Superior temporal gyrus (tissue), 1 donor: ENCODE results near the gene ZNF823.

ENCODE experiments used
- DNase-seq: peaks from one replicate; pipeline ENCODE4 v3.0.0-alpha.2; 2016; ENCODE audit errors: extremely low spot score

The ZNF823 gene

DNA sequence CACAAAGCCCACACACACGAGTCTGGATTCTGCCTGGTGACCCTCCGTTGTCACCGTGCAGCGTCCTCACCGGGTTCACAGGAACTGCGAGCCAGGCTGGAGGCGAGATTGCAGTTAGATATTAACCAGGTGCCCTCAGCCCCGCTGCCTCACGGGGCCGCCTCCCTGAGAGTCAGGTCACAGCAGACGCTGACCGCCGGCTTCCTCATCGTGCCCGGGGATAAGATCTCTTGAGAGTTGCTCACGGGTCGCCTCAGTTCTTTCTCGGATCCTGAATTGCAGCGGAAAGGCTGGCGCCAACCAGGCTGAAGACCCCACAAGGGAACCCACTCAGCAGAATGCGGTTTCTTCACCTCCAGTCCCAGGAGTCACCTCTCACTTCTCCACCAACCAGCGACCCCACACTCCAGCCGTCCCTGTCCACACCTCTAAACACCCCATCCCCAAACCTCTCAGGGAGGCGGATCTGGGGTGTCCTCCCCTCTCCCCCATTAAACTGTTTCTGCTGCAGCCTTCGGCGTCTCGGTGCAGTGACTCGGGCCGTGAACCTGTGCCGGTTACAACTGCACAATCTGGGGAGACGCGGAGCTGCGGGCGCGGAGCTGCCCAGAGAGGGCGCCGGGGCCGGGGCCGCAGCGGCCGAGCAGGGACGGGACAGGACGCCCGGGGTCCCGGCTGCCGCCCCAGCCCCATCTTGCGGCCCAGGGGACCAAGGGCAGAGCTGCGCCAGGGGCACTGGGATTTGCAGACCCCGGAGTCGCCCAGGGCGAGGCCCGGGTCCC, 591 bp downstream of the ZNF823 start:
- DNase-seq = peak; percentile 6

DNA sequence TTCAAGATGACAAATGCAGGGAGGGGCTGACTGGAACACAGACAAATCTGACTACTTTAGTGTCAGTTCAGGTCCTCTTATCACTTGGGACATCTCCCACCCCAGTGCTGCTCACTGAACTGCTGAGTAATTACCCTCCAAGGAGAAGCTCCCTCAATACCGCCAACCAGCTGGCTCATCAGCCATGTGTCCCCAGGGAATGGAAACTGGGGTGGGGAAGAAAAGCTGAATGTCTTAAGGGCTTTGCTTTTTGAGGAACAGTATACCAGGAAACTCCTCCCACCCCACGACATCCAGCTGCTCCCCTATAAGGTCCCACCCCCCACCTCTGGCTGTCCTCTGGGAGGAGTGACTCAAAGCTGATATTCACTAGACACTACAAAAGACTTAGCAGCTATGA, 2.0 kb downstream of the ZNF823 start:
- DNase-seq = no peak

DNA sequence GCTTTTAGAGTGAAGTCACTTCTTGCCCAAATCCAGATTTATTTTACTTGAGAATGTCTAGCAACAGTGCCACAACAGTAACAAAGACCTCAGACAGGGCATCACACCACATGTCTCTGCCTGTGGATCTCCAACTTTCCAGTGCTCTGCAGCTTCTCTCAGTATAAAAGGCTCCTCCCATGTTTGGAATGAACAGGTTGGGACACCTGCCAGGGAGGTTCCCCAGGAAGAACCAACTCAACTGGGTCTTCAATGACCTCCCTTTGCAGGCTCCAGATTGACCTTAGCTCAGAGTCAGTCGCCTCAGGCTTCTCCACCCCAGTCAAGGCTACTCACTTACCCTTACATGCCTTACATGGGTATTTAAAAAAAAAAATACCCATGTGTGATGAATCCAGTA, 3.4 kb downstream of the ZNF823 start:
- no peak for DNase-seq

DNA sequence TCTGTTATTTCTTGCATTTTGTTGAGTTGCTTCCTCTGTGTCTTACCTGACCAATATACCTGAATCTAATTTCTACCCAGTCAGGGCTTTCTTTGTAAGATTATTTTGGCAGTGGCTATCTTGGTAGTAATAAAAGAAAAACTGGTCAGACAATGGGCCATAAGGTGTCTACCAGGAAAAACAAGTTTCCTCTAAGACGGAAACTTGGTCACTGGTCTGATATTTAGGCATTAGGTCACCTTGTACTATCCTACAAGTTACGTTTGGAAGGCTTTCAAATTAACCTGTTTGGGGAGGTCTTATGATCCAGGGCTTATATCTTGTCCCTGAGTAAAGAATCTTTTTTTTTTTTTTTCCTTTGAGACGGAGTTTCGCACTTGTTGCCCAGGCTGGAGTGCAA, 9.2 kb downstream of the ZNF823 start:
- no peak for DNase-seq

DNA sequence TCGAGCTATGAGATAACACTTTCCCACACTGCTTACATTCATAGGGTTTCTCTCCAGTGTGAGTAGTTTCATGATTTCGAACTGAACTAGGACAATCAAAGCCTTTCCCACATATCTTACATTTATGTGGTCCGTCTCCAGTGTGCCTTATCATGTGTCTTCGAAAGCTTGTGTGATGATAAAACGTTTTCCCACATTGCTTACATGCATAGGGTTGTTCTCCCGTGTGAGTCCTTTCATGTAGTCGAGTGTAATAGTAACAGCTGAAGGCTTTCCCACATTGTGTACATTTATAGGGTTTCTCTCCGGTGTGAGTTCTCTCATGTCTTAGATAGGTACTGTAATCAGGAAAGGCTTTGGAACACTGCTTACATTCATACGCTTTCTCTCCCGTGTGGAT, 16.3 kb downstream of the ZNF823 start:
- DNase-seq = no peak

DNA sequence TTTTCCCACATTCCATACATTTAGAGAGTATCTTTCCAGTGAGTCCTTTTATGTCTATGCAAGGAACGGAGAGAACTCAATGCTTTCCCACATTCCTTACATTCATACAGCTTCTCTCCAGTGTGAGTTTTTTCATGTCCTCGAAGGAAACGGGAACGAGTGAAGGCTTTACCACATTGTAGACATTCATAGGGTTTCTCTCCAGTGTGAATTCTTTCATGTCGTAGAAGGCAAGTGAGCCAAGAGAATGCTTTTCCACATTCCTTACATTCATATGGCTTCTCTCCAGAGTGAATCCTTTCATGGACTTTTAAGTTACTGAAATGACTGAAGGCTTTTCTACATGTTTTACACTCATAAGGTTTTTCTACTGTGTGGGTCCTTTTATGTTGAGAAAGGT, 17.1 kb downstream of the ZNF823 start:
- no peak for DNase-seq

DNA sequence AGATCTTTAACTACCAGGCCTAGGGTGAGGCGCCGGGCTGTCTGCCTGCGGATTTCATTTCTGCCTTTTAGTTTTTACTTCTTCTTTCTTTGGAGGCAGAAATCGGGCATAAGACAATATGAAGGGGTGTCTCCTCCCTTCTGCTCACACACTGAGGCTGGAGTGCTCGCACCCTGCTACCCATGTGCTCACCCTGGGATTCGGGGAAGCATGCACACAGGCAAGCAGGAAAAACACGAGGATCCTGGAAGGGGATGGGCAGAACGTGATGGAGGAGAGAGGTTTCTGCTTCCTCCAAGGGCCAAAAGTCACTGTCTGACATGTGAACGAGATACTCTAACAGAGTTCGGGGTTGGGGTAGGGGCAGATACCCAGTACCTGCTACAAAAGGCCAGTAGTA, 28.4 kb downstream of the ZNF823 start:
- DNase-seq = no peak

DNA sequence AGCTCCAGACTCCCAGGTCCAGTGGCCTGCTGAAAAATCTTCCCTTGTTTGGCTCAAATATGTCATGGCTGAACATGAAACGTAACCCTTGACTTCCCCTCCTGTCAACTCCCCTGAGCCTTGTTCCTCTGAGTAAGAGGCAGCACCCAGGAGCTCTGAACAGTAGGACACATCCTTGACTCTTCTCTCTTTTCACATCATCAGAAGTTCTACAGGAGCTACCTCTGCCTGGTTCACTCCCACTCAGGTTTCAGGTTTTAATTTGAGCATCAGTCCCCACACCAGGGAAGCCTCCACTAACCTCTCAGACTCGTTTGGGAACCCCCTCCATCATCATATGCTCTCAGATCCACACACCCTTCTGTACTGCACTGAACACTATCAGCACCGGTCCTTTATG, 30.3 kb downstream of the ZNF823 start:
- DNase-seq = no peak

DNA sequence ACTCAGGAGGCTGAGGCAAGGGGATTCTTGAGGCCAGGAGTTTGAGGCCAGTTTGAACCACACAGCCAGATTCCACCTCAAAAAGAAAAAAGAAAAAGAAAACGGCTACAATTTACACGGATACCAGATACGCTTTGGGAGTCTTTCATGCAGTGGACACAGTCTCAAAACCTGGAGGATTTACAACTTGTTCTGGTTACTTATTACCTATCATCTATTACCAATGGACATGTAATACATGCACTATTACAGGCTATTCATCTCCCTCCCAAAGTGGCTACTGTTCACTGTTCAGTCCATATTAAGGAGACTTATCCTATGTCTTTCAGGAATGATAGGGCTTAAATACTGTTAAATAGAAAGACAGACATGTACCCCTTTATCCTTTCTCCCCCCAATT, 33.3 kb downstream of the ZNF823 start:
- DNase-seq = no peak

DNA sequence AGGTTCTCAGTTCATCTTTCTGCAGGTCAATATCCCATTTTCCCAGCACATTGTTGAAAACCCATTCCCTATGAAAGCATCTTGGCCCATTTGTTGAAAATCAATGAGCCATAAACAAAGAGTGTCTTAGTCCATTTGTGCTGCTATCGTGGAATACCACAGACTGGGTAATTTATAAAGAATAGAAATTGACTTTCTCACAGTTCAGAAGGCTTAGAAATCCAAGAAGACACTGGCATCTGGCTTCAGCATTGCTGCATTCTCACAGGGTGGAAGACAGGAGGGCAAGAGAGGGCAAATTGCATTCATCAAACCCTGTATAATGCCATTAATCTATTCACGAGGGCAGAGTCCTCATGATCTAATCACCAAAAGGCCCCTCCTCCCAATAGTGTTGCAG, 34.1 kb downstream of the ZNF823 start:
- DNase-seq = no peak

DNA sequence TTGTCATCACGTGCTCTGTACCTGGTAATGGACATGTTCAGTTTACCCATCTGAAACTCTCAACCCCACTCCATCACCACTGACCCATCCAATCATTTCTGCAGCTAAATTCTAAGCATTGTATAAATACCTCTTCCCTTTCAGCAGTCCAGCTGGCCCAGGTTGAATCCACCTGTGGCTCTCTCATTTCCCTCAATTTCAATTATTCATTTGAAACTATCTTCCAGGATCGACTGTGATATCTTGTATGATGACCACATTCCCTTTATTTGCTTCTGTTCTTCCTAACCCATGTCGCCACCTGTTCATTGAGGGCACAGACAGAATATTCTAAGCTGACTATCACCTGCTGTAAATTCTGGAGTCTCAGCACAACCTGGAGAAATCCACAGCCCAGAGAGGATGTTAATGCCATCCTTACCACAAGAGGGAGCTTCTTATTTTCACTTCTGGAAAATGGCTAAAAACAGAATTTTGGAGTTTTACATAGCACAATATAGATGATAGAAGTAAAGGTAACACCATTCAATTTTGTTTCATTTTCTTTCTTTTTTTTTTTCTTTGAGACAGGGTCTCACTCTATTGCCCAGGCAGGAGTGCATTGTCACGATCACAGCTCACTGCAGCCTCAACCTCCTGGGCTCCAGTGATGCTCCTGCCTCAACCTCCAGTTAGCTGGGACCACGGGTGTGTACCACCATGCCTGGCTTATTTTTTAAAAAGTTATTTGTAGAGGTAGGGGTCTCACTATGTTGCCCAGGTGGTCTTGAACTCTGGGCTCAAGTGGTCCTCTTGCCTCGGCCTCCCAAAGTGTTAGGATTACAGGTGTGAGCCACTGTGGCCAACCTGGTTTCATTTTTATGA, 38.6 kb downstream of the ZNF823 start:
- peak; percentile 55 for DNase-seq

DNA sequence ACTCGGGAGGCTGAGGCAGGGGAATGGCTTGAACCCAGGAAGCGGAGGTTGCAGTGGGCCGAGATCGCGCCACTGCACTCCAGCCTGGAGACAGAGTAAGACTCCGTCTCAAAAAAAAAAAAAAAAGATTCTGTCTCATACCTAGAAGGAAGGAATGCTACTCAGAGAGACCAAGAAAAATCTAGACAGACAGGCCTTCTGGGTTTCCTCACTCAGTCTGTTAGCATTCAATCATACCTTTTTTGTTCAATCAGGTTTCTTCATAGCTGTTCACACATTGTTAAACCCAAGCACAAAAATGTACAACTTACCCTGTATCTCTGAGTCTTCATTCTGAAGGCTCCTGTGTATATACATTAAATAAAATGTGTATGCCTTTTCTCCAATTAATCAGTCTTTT, 40.5 kb downstream of the ZNF823 start:
- DNase-seq = no peak

DNA sequence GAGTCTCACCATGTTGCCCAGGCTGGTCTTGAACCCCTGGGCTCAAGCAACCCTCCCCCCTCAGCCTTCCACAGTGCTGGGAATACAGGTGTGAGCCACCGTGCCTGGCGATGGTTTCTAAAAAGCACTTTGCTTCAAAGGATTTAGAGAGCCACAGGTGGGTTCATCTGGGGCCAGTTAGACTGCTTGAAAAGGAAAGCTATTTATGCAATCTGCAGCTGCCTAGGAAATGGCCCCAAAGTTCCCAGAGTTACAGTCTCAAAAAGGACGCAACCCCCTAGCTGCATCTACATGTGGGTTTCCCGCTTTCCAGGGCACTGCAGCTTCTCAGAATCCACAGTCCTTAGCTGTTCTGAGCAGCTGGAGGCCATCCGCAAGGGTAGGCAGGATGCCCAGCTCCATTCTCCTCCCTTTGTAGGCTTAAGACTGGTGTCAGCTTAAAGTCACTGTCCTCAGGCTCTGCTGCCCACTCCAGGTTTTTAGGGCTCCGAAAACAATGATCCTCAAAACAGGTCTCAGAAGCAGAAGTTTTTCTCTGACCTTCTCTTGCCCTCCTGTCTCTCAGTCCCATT, 41.4 kb downstream of the ZNF823 start:
- no peak for DNase-seq

DNA sequence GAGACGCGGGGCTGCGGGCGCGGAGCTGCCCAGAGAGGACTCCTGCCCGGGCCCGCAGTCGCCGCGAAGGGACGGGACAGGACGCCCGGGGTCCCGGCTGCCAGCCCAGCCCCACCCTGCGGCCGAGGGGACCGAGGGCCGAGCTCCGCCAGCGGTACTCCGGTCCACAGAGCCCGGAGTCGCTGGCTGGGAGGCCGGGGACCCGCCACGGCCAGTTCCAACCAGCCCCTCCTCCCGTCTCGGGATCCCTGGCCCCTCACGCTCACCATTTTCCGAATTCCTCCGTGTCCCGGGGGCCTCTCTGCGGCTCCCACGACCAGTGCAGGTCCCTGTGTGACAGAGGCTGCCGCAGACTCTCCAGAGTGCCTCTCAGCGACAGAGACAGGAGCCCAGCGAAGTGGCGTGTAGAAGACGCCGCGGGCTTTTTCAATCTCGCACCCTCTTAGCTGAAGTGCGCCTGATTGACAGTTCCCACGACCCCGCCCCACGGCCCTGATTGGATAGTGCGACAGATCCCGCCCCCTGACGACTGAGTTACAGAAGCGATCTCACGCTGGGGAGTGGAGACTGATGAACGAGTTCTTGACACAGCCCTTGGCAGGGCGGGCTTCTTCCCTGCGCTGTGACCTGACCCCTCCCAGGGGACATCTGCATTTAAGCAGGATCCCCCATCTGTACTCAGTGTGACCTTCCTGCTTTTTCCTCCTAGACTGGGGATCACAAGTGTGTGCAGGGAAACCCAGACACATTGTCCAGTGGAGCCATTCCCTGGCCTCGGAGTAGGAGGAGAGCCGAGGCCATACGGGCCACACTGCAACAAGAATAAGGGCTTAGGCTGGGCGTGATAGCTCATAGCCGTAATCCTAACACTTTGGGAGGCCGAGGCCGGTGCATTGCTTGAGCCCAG, 44.0 kb downstream of the ZNF823 start:
- peak; percentile 92 for DNase-seq

DNA sequence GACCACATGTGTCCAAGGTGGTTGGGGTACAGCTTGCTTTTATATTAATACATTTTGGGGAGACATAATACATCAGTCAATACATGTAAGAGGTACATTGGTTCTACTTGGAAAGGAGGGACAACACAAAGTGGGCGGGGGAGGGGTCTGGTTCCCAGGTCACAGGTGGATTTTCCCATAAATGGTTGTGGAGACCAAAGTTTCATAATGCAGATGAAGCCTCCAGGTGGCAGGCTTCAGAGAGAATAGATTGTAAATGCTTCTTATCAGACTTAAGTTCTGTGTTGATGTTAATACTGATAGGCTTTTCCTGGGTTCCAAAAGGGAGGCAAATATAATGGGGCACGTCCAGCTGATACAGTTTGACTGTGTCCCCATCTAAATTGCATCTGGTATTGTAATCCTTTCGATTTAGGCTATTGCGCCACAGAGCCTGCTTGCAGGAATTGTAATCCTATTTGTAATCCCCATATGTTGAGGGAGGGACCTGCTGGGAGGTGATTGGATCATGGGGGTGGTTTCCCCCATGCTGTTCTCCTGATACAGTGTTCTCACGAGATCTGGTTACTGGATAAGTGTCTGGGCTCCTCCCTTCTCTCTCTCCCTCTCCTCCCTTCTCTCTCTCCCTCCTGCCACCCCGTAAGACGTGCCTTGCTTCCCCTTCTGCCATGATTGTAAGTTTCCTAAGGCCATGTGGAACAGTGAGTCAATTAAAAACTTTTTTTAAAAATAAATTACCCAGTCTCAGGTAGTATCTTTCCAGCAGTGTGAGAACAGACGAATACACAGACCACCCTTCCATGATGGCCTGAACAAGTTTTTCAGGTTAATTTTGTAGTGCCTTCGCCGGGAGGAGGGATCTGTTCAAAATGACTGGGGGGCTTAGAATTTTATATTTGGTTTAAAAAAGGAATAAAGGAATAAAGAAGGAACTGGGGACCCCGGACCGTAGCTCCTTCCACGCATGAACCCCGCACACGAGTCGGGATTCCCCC, 44.9 kb downstream of the ZNF823 start:
- DNase-seq = no peak

DNA sequence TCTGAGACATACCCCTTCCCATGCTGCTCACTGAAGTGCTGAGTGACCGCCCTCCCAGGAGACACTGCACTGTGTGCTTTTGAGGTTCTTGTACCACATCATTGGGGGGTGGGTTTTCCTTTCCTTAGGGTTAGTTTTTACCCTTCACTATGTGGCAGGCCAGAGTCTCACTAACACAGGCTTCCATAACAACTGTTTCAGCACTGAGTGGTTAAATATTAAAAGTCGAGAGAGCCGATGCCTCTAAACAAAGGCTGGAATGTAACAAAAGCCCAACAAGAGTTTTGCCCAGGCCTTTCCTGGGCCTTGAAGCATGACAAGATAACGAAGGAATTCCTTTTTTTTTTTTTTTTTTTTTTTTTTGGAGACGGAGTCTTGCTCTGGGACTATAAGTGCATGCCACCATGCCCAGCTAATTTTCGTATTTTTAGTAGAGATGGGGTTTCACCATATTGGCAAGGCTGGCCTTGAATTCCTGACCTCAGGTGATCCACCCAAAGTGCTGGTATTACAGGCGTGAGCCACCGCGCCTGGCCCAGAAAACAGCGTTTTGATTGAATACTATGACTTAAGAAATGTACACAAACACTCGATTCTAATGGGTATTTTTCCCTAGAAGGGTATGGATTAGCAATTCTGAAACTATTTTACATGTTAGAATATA, 46.5 kb downstream of the ZNF823 start:
- no peak for DNase-seq

DNA sequence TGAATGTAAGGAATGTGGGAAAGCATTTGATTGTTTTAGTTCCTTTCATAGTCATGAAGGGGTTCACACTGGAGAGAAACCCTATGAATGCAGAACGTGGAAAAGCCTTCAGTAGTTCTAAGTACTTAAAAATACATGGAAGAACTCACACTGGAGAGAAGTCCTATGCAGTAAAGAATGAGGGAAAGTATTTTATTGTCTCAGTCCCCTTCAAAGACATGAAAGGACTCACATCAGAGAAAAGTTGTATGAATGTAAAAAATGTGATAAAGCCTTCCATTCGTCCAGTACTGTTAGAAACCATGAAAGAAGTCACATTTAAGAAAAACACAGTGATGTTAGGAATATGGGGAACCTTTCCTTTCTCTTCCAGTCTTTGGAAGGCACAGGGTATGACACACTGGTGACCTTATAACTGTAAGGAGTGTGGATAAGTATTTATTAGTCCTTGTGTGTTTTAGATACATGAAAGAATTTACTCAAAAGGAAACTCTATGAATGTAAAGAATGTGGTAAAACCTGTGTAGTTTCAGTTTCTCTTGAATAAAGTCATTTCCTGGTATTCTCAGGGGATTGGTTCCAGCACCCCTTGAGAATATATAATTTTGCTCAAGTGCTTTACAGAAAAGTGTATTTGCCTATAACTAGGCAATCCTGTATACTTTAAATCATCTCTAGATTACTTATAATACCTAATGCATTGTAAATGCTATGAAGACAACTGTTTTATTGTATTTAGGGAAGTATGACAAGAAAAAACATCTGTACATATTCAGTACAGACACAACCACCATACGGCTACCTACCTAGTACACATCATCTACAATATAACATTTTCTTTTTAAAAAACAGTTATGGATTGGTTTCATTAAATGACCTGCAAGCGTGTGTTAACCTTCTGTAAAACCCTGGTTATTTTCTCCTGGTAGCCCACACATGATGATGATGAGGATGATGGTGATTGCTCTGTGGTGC, 52.8 kb downstream of the ZNF823 start:
- DNase-seq = no peak

DNA sequence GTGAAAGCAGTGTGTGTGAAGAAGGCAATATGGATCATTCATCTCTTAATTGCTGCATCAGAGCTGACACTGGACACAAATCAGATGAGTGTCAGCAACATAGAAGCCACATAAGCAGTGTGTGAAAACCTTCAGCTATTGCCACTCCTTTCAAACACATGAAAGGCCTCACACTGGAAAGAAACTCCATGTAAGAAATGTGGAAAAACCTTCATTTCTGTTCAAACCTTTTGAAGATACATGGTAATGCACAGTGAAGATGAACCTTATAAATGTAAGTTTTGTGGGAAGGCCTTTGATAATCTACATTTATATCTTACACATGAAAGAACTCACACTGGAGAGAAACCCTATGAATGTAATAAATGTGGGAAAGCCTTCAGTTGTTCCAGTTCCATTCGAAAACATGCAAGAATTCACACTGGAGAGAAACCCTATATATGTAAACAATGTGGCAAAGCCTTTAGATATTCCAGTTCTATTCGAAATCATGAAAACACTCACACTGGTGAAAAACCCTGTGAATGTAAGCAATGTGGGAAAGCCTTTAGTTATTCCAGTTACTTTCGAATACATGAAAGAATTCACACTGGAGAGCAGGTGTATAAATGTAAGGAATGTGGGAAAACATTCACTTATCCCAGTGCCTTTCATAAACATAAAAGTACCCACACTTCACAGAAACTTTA, 53.6 kb downstream of the ZNF823 start:
- no peak for DNase-seq
